GM12878 (cell line): ENCODE results near the gene FTO. TPM values are rescaled to one million over a fixed set of nuclear protein-coding genes. Genes with fewer than 3 reads are reported as not detected.
"Not testable (repeated sequence)": the region's sequence is repeated elsewhere in the genome, so short reads cannot be mapped to it uniquely, and the experiment has no call there.

Experiments
- ATAC-seq: fragments of 200-7000 bp; cut with Tn5 transposase; 3 replicates; pipeline ENCODE4 v1.9.1; 2020; ENCODE audit warnings: mild to moderate bottlenecking, moderate library complexity
- BruUV-seq: library from RNA; stranded (reverse); fragments of 400-500 nt; replicated peaks from 2 replicates; lab custom pipeline; 2021; lab: Mats Ljungman, UMichigan
- CTCF ChIA-PET: fragments of 300-600 bp; sonication (Branson Sonifier 250); formaldehyde crosslinking; extraction: SDS; loops from one replicate; lab custom pipeline; 2021; ENCODE audit warnings: inconsistent platforms; lab: Yijun Ruan, JAX
- POLR2A ChIA-PET: fragments of 350-600 bp; formaldehyde crosslinking; extraction: SDS; loops from one replicate; lab custom pipeline; 2021; ENCODE audit warnings: inconsistent platforms; lab: Charles Lee
- RAD21 ChIA-PET: fragments of 300-600 bp; sonication (Branson Sonifier 250); formaldehyde crosslinking; loops from one replicate; lab custom pipeline; 2023; ENCODE audit warnings: antibody characterized with exemption; ENCODE audit not compliant: unreplicated experiment; lab: Charles Lee
- SMC1A ChIA-PET: fragments of 300-600 bp; sonication (Branson Sonifier 250); formaldehyde crosslinking; loops from one replicate; lab custom pipeline; 2023; ENCODE audit not compliant: unreplicated experiment, uncharacterized antibody; lab: Charles Lee
- DNase-seq: peaks from one replicate; pipeline ENCODE4 v3.0.0-alpha.2; 2011; ENCODE audit warnings: low read depth, low spot score
- FAIRE-seq: peaks from 3 replicates; lab custom pipeline; 2011; peaks lifted over from hg19 to GRCh38; lab: Jason Lieb, UNC
- H2AFZ ChIP-seq: 2 replicates; pipeline ENCODE4 v1.6.0; 2011; ENCODE audit warnings: low read depth, low read length, control low read depth; ENCODE audit not compliant: control insufficient read depth
- H3K27ac ChIP-seq: 2 replicates; pipeline ENCODE4 v1.5.1; 2011; ENCODE audit warnings: control low read depth; ENCODE audit not compliant: control insufficient read depth, insufficient read depth
- H3K27me3 ChIP-seq, 2 experiments: replicated peaks in 1 of 2; 2 replicates each; pipeline versions ENCODE4 v1.6.0 to v1.6.1; 2011; ENCODE audit warnings: low read length in 1 of 2; ENCODE audit not compliant: control insufficient read depth in 2 of 2, insufficient read depth in 2 of 2
- H3K36me3 ChIP-seq, 2 experiments: 2 replicates each; pipeline ENCODE4 v1.5.1; 2011; ENCODE audit warnings: low read length in 1 of 2; ENCODE audit not compliant: control insufficient read depth in 2 of 2, insufficient read depth in 2 of 2
- H3K4me1 ChIP-seq: 2 replicates; pipeline ENCODE4 v1.6.1; 2011; ENCODE audit warnings: mild to moderate bottlenecking, low read length, moderate library complexity, mixed read lengths; ENCODE audit not compliant: control insufficient read depth, insufficient read depth
- H3K4me2 ChIP-seq: 2 replicates; pipeline ENCODE4 v1.6.0; 2011; ENCODE audit warnings: control low read depth; ENCODE audit not compliant: control insufficient read depth, insufficient read depth
- H3K4me3 ChIP-seq: fragments of 200-600 bp; sonication (generic); 2 replicates; pipeline ENCODE4 v1.5.1; 2016
- H3K79me2 ChIP-seq: 2 replicates; pipeline ENCODE4 v1.6.0; 2011; ENCODE audit warnings: low read length; ENCODE audit not compliant: control insufficient read depth, insufficient read depth
- H3K9ac ChIP-seq: 2 replicates; pipeline ENCODE4 v1.8.0; 2011; ENCODE audit warnings: low read length, control low read depth, mixed read lengths; ENCODE audit not compliant: control insufficient read depth, insufficient read depth
- H3K9me3 ChIP-seq: replicated peaks from 3 replicates; pipeline ENCODE4 v1.5.1; 2011; ENCODE audit warnings: mild to moderate bottlenecking, low read length; ENCODE audit not compliant: control insufficient read depth, insufficient read depth
- H4K20me1 ChIP-seq: 2 replicates; pipeline ENCODE4 v1.6.0; 2011; ENCODE audit not compliant: control insufficient read depth, insufficient read depth
- CBFB ChIP-seq: IDR thresholded peaks from 2 replicates; pipeline ENCODE4 v1.6.1; 2016; ENCODE audit warnings: antibody characterized with exemption, low read depth
- CTCF ChIP-seq, 3 experiments: IDR thresholded peaks in 2 of 3; conservative IDR thresholded peaks in 1 of 3; 2 replicates each; pipeline ENCODE4 v1.5.1; 2011; ENCODE audit warnings: low read depth in 3 of 3, low read length in 3 of 3, mild to moderate bottlenecking in 3 of 3, control low read depth in 2 of 3, moderate library complexity in 2 of 3, inconsistent platforms in 1 of 3, mixed read lengths in 1 of 3; ENCODE audit not compliant: control insufficient read depth in 2 of 3, insufficient read depth in 1 of 3; ENCODE audit errors: extremely low read depth in 1 of 3
- NFXL1 ChIP-seq: fragments of 450-650 bp; IDR thresholded peaks from 2 replicates; pipeline ENCODE4 v1.6.1; 2017; ENCODE audit warnings: antibody characterized with exemption, mild to moderate bottlenecking, borderline replicate concordance
- NFYB ChIP-seq: IDR thresholded peaks from 2 replicates; pipeline ENCODE4 v1.6.1; 2011; ENCODE audit warnings: low read depth, mild to moderate bottlenecking, low read length, improper control_type of control experiment, moderate library complexity; ENCODE audit not compliant: insufficient read depth
- NRF1 ChIP-seq: conservative IDR thresholded peaks from 2 replicates; pipeline ENCODE4 v1.6.1; 2011; ENCODE audit warnings: mild to moderate bottlenecking, low read depth, low read length, improper control_type of control experiment
- PKNOX1 ChIP-seq: fragments of 450-650 bp; IDR thresholded peaks from 2 replicates; pipeline ENCODE4 v1.6.1; 2016; ENCODE audit warnings: mild to moderate bottlenecking
- SKIL ChIP-seq: fragments of 450-650 bp; IDR thresholded peaks from 2 replicates; pipeline ENCODE4 v1.6.1; 2017; ENCODE audit warnings: mild to moderate bottlenecking, low read depth, inconsistent platforms; ENCODE audit not compliant: poor library complexity, severe bottlenecking
- TCF7 ChIP-seq: IDR thresholded peaks from 2 replicates; pipeline ENCODE4 v1.6.1; 2014; ENCODE audit warnings: antibody characterized with exemption, borderline replicate concordance
- YBX1 ChIP-seq: fragments of 450-650 bp; IDR thresholded peaks from 2 replicates; pipeline ENCODE4 v1.6.1; 2016; ENCODE audit warnings: antibody characterized with exemption
- ZNF384 ChIP-seq: IDR thresholded peaks from 2 replicates; pipeline ENCODE4 v1.6.1; 2012; ENCODE audit warnings: low read depth, mild to moderate bottlenecking, low read length, improper control_type of control experiment, borderline replicate concordance
- WGBS: methylation state at CpG from one replicate; pipeline ENCODE4 v1.1.6; 2016; ENCODE audit warnings: low lambda C conversion rate; ENCODE audit not compliant: insufficient replicate concordance, insufficient coverage; ENCODE audit errors: missing lambda C conversion rate; 5-methylcytosine and 5-hydroxymethylcytosine counted together
- in situ Hi-C: fragments of 300-500 bp; cut with MboI; formaldehyde crosslinking; loops from 9 replicates; pipeline ENCODE4 v1.14.3; 2018; ENCODE audit warnings: mixed read lengths
- intact Hi-C: fragments of 100-400 bp; cut with micrococcal nuclease; formaldehyde crosslinking; loops from one replicate; pipeline ENCODE4 v1.14.2; 2022; ENCODE audit not compliant: unreplicated experiment
- polyA plus RNA-seq, 11 experiments: library from polyadenylated mRNA; depleted of rRNA in 4 of 11; unstranded in 6 of 11; stranded (reverse) in 5 of 11; fragments of >200 nt; fragmentation: Nextera tagmentation in 4 of 11; fragmentation: Illumina TruSeq in 1 of 11; extraction: Ambion mirVana in 4 of 11; extraction: Trizol in 1 of 11; gene quantifications; 1 replicate in 1 of 11; 2 replicates in 10 of 11; pipeline versions ENCODE4 v1.2.1 to v1.2.3, GENCODE V29; 2011 to 2016; ENCODE audit warnings: inconsistent platforms in 2 of 11, missing spikeins in 2 of 11, low read depth in 1 of 11
- total RNA-seq, 4 experiments: library from RNA; depleted of rRNA in 3 of 4; stranded (reverse); fragments of >200 nt in 3 of 4; fragmentation: Illumina TruSeq in 1 of 4; extraction: Trizol in 1 of 4; gene quantifications; 2 replicates each; pipeline versions ENCODE4 v1.2.1 to v1.2.3, GENCODE V29; 2013 to 2021

FTO gene
- total and polyA plus RNA-seq, 10 of the 15 experiments (the other 5 are each of a cell fraction or from before 2014, with no cell fraction given) = 20.1 to 55.0 (median 47.0) TPM

GRCh38 chr16:53846549-53846948 is 142.6 kb downstream of the FTO start:
- H3K4me2 ChIP-seq, ATAC-seq, BruUV-seq, H3K9ac ChIP-seq, intact Hi-C loops, FAIRE-seq, H4K20me1 ChIP-seq, in situ Hi-C loops, H2AFZ ChIP-seq, DNase-seq, H3K79me2 ChIP-seq, H3K27ac ChIP-seq, H3K36me3 ChIP-seq, H3K4me1 ChIP-seq, H3K4me3 ChIP-seq, H3K9me3 ChIP-seq, H3K27me3 ChIP-seq: not testable (repeated sequence)
- 98% methylated on average over 4 of the region's 5 CpGs for WGBS
- ChIA-PET SMC1A (interaction anchor here (1.1 kb wide), 1 partner anchor 10 kb away, joined by 6 read pairs; no protein-coding TSS in a partner anchor), RAD21 (interaction anchor here (0.6 to 0.7 kb wide), 2 partner anchors 31 to 296 kb away, joined by 3 to 5 read pairs; no protein-coding TSS in a partner anchor), CTCF (interaction anchor here (0.6 kb wide), 1 partner anchor 806 kb away, joined by 3 read pairs; no protein-coding TSS in a partner anchor), POLR2A (interaction anchor here (0.6 kb wide), 1 partner anchor 86 kb away, joined by 4 read pairs; no protein-coding TSS in a partner anchor)

- H3K27ac ChIP-seq = no peak overlapping the region
- FAIRE-seq (no peak), ATAC-seq (no peak), DNase-seq (no peak)
- ChIA-PET SMC1A (interaction anchor here (1.1 kb wide), 1 partner anchor 10 kb away, joined by 6 read pairs; no protein-coding TSS in a partner anchor), RAD21 (interaction anchor here (0.7 kb wide), 1 partner anchor 296 kb away, joined by 5 read pairs; no protein-coding TSS in a partner anchor), POLR2A (interaction anchor here (0.6 kb wide), 1 partner anchor 86 kb away, joined by 4 read pairs; no protein-coding TSS in a partner anchor), CTCF (no interaction called here)
- no peaks in the 10 kb centered on the region for H3K4me1 ChIP-seq
- intact Hi-C loops = no loop called here
- H2AFZ ChIP-seq = no peak overlapping the region
- H3K9ac ChIP-seq = no peak overlapping the region
- 70% methylated on average over 6 of the region's 6 CpGs for WGBS
- BruUV-seq = no TSS peak
- H3K27me3 ChIP-seq = no peaks in the 10 kb centered on the region
- H3K79me2 ChIP-seq = no peaks in the 10 kb centered on the region
- no peak overlapping the region for H3K4me3 ChIP-seq
- no peaks in the 10 kb centered on the region for H3K36me3 ChIP-seq
- in situ Hi-C loops = no loop called here
- no peaks in the 10 kb centered on the region for H3K9me3 ChIP-seq
- H4K20me1 ChIP-seq = no peaks in the 10 kb centered on the region
- no peak overlapping the region for H3K4me2 ChIP-seq
- TF ChIP-seq SKIL = no peak
- no peak for TF ChIP-seq NFYB
- TF ChIP-seq TCF7 = no peak
- TF ChIP-seq YBX1 = no peak
- TF ChIP-seq CBFB = no peak
- no peak for TF ChIP-seq ZNF384
- TF ChIP-seq CTCF (IDR thresholded peaks at IDR 0.05 in 2 of 3, conservative IDR thresholded peaks at IDR 0.05 in 1 of 3; ENCODE audit: control insufficient read depth in 2 of 3, extremely low read depth in 1 of 3, insufficient read depth in 1 of 3, low read depth in 3 of 3, low read length in 3 of 3) = no peak
- no peak for TF ChIP-seq NFXL1
- TF ChIP-seq NRF1 = no peak
- TF ChIP-seq PKNOX1 = no peak
Observed at GRCh38 chr16:53846971-53847370, 143.0 kb downstream of the FTO start.
